ENCODE results near the gene ABI3BP.
A peak's percentile ranks its signal among the peaks of the same experiment; 100 is the strongest.

ABI3BP gene

DNA sequence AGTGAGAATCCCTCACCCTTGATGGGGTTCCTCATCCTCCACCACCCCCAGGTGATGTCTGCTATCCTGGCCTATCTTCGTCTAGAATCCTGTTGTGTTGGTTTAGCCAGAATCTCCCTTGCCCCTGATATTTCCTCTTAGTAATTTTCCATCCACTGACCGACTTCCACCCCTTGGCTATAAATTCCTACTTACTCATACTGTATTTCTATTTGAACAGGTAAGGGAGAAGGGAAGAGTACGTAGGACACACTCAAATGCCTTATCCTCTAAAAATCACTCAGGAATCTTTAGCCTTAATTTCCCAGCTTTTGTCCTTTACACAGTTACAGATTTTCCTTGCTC, 284.6 kb downstream of the ABI3BP start:
- in situ Hi-C loops (cut with HindIII; ENCODE audit: low sequenced_read_pairs), result no loop called here
- H3K4me3 ChIP-seq (ENCODE audit: low read depth, low read length), result peak overlapping the region; percentile 68
- TF ChIP-seq, protein P1, sequence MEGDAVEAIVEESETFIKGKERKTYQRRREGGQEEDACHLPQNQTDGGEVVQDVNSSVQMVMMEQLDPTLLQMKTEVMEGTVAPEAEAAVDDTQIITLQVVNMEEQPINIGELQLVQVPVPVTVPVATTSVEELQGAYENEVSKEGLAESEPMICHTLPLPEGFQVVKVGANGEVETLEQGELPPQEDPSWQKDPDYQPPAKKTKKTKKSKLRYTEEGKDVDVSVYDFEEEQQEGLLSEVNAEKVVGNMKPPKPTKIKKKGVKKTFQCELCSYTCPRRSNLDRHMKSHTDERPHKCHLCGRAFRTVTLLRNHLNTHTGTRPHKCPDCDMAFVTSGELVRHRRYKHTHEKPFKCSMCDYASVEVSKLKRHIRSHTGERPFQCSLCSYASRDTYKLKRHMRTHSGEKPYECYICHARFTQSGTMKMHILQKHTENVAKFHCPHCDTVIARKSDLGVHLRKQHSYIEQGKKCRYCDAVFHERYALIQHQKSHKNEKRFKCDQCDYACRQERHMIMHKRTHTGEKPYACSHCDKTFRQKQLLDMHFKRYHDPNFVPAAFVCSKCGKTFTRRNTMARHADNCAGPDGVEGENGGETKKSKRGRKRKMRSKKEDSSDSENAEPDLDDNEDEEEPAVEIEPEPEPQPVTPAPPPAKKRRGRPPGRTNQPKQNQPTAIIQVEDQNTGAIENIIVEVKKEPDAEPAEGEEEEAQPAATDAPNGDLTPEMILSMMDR (IDR thresholded peaks at IDR 0.05; ENCODE audit: low read depth, low read length, missing control alignments), result no peak
- no peak for DNase-seq (ENCODE audit: low read depth)

DNA sequence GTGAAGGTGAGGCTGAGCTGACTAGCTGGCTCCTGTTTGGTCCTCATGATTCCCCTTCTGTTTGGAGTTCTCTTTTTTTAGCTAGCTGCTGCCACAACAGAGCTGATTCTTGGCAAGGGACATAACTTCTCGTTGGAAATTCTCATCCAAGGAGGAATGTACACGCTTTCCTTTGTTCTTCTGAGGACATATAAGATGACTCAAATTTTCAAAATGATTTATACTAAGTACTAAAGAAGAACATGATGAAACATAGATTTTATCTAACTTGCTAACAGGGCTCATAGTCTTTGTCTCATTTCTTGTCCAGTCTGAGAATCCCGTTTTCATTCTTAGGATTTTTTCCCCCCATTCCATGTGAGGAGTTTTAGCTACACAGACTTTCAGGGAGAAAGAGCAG, 286.9 kb downstream of the ABI3BP start:
- no peak for DNase-seq (ENCODE audit: low read depth)
- in situ Hi-C loops (cut with HindIII; ENCODE audit: low sequenced_read_pairs), result no loop called here
- TF ChIP-seq, protein P1 (IDR thresholded peaks at IDR 0.05; ENCODE audit: low read depth, low read length, missing control alignments), result no peak
- no peak overlapping the region for H3K4me3 ChIP-seq (ENCODE audit: low read depth, low read length)

DNA sequence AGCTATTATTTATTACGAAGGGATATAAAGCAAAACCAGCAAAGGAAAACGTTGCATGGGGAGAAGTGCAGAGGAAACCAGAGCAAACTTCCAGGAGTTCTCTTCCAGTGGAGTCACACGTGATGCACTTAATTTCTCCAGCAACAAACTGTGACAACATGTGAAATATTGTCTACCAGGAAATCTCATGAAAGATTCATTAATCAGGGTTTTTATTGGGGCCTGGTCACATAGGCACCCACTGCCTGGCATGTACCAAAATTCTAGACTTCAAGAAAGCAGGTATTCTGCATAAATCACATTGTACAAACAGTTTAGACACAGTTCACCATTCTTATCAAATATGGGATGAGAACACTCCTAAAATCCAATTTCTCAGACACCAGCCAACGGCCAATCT, 289.4 kb downstream of the ABI3BP start:
- TF ChIP-seq, protein P1 (IDR thresholded peaks at IDR 0.05; ENCODE audit: low read depth, low read length, missing control alignments), result no peak
- DNase-seq (ENCODE audit: low read depth), result no peak
- no peak overlapping the region for H3K4me3 ChIP-seq (ENCODE audit: low read depth, low read length)
- in situ Hi-C loops (cut with HindIII; ENCODE audit: low sequenced_read_pairs), result no loop called here

DNA sequence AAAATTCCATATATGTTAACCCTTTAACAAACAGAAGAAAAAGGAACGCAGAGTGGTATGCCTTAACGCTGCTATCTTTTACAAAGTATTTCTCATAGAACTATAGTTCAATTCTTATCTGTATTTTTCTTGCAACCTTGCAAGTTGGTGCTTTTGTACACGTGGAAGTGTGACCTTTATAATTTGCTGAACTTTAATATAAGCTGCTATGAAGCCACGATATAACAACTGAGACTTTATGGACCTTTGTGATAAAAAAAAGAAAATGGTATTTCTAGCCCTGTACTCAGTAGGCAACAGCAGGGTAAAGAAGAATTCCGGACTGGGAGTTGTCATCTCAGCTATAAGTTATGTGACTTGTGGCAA, 290.3 kb downstream of the ABI3BP start:
- TF ChIP-seq, protein P1 (IDR thresholded peaks at IDR 0.05; ENCODE audit: low read depth, low read length, missing control alignments), result no peak
- no peak overlapping the region for H3K4me3 ChIP-seq (ENCODE audit: low read depth, low read length)
- no peak for DNase-seq (ENCODE audit: low read depth)
- in situ Hi-C loops (cut with HindIII; ENCODE audit: low sequenced_read_pairs), result no loop called here

DNA sequence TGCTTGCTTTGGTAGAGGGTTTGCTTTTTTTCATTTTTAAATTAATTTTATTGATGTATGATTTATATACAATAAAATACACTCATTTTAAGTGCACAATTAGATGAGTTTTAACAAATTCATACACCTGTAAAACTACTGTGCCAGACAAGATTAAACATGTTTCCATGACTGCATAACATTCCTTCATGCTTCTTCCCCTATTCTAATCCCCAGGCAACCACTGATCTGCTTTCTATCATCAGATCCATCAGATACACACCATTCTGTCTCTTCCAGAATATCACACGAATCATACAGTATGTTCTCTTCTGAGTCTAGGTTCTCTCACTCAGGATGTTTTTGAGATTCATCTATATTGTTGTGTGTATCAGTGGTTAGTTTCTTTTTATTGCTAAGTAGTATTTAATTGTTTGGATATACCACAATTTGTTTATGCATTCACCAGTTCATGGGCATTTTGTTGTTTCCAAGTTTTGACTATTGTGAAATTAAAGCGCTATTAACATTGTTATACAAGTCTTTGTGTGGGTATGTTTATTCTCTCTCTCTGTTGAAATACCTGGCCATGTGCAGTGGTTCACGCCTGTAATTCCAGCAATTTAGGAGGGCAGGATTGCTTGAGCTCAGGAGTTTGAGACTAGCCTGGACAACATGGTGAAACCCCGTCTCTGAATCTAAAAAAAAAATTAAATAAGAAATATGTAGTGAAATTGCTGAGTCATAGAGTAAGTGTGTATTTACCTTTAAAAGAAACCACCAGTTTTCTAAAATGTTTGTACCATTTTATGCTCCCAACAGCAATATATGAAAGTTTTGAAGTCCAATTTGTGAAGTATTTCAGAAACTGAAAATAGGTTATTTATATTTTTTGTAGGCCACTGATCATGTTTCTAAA, 290.9 kb downstream of the ABI3BP start:
- in situ Hi-C loops (cut with HindIII; ENCODE audit: low sequenced_read_pairs), result no loop called here
- H3K4me3 ChIP-seq (ENCODE audit: low read depth, low read length), result no peak overlapping the region
- TF ChIP-seq, protein P1 (IDR thresholded peaks at IDR 0.05; ENCODE audit: low read depth, low read length, missing control alignments), result no peak
- DNase-seq (ENCODE audit: low read depth), result no peak

DNA sequence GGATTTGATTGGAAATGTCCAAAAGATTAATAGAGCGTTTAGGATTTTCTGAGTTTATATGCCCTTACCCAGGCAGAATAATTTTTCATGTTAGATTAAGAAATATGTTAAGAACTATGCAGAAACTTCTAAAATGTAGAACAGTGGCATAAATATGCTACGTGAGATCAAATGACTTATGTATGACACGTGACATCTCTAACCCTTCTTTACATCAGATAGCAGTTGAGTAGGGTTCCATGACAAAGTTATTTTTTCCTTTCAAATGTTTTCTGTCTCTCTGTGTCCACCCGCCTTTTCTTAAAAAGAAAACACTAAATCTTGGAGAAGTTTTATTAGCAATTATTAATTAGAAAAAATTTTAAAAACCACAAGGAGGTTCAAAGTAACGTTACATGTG, 292.5 kb downstream of the ABI3BP start:
- DNase-seq (ENCODE audit: low read depth), result no peak
- TF ChIP-seq, protein P1 (IDR thresholded peaks at IDR 0.05; ENCODE audit: low read depth, low read length, missing control alignments), result no peak
- in situ Hi-C loops (cut with HindIII; ENCODE audit: low sequenced_read_pairs), result no loop called here
- H3K4me3 ChIP-seq (ENCODE audit: low read depth, low read length), result no peak overlapping the region

Data from astrocyte of the cerebellum (primary cell).